HG03565 (cell line): ENCODE results near the gene TNIK.
A peak's percentile ranks its signal among the peaks of the same experiment; 100 is the strongest.
"Not testable (repeated sequence)": the region's sequence is repeated elsewhere in the genome, so short reads cannot be mapped to it uniquely, and the experiment has no call there.

ENCODE experiments used
- ATAC-seq: cut with Tn5 transposase; IDR thresholded peaks from one replicate; pipeline ENCODE4 v1.9.1; 2021; ENCODE audit warnings: mild to moderate bottlenecking, moderate library complexity; ENCODE audit not compliant: unreplicated experiment

The TNIK gene

GRCh38 chr3:171389491-171389890 lies 70.7 kb downstream of the TNIK start:
- ATAC-seq, result no peak

DNA sequence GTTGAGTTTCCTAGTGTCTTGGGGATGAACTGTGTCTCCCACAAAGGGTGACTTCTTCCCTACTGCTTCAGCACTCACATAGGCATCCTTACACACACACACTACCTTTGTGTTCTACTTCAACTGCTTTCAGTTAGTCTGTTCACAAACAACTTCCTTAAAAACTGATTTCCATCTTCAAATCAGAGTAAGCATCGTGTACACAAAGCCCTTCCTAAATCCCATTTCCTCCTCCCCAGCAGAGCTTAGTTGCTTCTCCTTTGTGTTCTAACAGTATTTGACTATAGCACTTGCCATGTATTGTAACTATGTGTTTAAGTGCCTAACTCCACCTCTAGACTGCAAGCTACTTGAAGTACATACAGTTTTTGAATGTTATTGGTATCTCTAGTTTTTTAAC lies 71.7 kb downstream of the TNIK start:
- ATAC-seq, result no peak

DNA sequence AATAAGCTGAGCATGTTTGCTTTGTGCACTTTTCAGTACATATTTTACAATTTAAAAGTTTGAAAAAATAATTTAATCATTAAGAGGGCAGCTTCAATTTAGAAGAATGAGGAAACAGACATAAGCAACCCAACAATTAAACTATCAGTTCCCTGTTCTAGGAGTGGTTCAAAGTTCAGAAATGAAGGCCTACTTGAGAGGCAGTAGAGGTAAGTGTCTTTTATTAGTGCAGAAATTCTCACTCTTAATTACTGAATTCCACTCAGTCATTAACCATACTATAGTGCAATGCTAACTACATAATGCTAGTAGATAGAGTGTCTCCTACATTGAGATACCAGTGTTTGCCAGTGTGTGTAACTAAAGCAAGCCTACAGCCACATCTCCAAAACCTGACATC lies 73.1 kb downstream of the TNIK start:
- no peak for ATAC-seq

DNA sequence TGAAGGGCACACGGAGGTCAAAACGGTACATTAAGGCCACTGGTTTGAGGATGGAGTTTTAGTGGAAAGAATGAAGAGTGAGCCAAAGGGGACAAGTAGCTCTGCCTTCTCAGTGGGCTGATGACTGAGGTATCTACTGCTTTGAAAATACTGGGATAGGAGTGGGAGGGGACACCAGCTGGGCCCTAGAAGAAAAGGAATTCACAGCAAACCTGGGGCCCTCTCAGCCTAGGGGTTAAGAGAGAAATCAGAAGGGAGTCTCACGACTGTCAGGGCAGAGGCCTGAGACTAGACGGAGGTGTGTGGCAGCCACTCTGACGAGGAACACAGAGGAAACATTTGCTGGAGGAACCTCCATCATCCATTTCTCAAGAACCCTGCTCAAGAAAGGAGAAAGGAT lies 75.1 kb downstream of the TNIK start:
- no peak for ATAC-seq

GRCh38 chr3:171384101-171384891 lies 75.9 kb downstream of the TNIK start:
- no peak for ATAC-seq

- peak; percentile 66 for ATAC-seq
Measured at GRCh38 chr3:171383206-171384018, 76.8 kb downstream of the TNIK start.

- ATAC-seq, result not testable (repeated sequence)
Measured at GRCh38 chr3:171382347-171382746, 77.9 kb downstream of the TNIK start.

- ATAC-seq, result no peak
Measured at GRCh38 chr3:171380711-171381425, 79.3 kb downstream of the TNIK start.

DNA sequence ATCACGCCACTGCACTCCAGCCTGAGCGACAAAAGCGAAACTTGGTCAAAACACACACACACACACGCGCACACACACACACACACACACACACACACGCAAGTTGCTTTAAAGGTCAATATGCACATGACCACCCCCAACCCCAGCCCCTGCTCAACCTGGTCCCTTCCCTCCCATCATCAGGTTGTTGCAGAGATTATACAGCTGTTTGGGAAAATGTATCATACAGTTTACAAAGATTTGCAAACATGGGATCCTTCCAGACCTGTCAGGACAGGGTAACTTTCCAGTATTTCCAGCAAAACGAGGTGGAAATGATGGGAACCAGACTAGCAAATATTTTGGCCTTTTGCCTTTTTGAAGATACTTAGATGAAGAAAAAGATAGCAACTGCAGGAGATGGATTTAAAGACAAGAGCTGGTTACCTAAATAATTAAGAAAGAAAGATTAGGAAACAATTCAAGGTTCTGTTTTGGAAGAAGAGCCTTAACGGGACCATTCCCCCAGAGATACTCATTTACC lies 80.2 kb downstream of the TNIK start:
- ATAC-seq, result no peak

DNA sequence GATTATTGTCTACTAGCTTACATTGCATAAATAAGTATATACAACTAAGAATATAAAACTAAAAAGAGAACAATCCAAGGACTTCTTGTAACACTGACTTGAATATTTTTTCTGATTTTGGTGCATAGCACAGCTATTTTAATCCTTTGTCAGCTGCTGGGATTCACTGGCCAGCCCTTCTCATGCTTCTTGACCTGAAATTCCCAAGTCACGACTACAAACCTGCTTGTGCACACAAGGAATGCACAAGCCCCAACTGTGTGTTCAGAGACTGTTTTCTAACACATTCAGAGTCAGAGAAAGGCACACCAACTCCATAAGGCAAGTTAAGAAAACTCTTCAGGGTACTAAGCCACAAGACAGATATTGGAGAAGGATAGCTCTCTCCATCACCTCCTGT lies 80.9 kb downstream of the TNIK start:
- ATAC-seq, result no peak

DNA sequence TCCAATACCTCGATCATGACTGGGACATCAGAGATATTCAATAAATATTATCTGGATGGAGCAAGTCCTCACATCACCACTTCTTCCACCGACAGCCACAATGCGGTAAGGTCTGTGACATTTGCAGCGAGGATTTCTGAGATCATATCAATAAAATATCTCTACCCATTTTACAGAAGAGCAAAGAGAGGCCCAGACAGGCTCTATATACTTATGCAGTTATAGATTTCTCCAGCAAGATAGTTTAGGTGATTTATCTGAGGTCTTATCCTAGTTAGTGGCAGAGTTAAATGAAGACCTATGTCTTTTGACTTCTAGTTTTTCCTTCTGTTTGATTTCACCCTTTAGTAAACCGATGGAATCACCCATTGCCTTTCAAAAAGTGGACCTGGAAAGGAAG lies 81.6 kb downstream of the TNIK start:
- no peak for ATAC-seq

DNA sequence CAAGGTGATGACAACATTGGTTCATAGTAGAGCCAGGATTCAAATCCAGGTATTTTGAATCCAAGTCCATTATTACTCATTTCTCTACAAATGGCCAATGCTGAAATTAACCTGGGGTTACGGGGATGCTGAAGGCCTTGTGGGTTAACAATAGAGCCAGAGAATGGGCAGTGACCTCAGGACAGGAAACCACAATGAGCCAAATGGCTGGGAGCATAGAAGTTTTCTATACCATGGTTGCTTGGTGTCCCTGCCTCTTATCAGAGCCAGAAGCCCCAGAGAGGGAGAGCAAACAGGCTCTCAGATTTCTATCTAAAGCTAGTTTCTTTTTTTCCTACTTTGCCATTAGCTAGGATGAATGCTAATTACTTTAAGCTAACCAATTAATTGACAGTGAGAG lies 82.3 kb downstream of the TNIK start:
- ATAC-seq, result no peak

- no peak for ATAC-seq
Measured at GRCh38 chr3:171376596-171376947, 83.6 kb downstream of the TNIK start.

- ATAC-seq, result no peak
Measured at GRCh38 chr3:171375666-171376595, 84.3 kb downstream of the TNIK start.

DNA sequence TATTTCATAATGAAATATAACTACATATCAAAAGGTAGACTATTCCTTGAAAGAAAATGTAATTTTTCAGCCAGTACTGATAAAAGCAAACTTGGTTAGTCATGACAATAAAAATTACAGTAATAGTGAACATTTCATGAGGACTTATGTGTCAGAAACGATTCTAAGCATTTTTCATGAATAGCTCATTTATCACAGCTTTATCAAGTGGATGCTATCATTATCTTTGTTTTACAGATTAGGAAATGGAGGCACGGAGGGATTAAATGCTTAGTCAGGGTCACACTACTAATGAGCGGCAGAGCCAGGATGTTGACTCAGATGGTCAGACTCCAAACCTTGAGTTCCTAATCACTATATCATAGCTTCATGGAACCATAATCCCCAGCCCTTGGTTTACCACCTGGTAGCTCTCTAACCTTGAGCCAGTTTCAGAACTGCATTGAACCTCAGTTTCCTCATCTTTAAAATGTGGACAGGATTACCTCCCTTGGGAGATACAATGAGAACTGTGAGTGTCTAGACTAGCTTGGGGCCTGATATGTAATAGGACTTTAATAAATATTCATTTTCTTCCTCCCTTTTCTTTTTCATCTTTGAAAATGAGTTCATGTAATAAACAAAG lies 85.4 kb downstream of the TNIK start:
- no peak for ATAC-seq

- ATAC-seq, result no peak
Measured at GRCh38 chr3:171374260-171374659, 85.9 kb downstream of the TNIK start.

GRCh38 chr3:171373711-171374110 lies 86.5 kb downstream of the TNIK start:
- ATAC-seq, result no peak

DNA sequence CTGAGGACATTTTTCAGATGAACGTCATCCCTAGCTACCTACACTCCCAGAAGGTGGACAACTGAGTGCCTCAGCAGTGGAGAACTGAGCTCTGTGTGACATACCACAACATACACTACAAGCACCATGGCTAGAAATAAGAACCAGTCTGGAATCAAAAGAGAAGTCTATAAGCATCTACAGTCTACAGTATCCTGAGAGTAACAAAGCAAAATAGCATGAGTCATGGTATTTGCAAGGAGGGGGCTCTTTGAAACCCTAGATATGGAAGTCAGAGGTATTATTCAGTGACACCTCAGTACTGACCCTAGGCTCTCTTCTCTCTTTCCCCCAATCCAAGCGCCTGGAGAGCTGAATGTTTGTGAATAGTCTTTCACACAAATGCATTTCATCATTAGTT lies 87.5 kb downstream of the TNIK start:
- ATAC-seq, result no peak

DNA sequence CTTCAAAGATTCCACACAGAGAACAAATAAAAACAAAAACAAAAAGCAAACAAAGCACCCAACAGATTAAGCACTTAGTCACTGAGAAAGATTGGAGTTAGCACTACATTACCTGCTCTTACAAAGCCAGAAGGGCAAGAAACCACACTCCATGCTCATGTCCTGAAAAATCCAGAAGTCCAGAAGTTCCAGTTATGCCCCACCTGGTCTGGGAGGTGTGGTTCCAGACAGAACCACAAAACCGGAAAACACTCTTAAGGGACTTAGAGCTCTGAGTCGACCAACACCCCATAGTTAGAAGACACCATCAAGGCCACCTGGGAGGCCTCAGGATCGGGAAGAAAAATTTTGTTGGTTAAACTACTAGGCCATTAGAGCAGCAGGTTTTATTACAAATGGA lies 88.9 kb downstream of the TNIK start:
- ATAC-seq, result no peak

- no peak for ATAC-seq
Measured at GRCh38 chr3:171369156-171369555, 91.0 kb downstream of the TNIK start.
